HFFc6 (cell line): ENCODE results near the gene SNAPC3. TPM values are rescaled to one million over a fixed set of nuclear protein-coding genes. Genes with fewer than 3 reads are reported as not detected.
"Not testable (repeated sequence)": the region's sequence is repeated elsewhere in the genome, so short reads cannot be mapped to it uniquely, and the experiment has no call there.

Experiments
- DNase-seq: peaks from one replicate; pipeline ENCODE4 v3.0.0-alpha.2; 2018
- H3K27ac Mint-ChIP-seq: 2 replicates; pipeline ENCODE4 v1.8.0; 2020; ENCODE audit warnings: mild to moderate bottlenecking, mixed read lengths
- H3K27me3 Mint-ChIP-seq: 2 replicates; pipeline ENCODE4 v1.8.0; 2021; ENCODE audit warnings: mild to moderate bottlenecking, moderate library complexity, mixed read lengths; ENCODE audit not compliant: insufficient read depth
- H3K36me3 Mint-ChIP-seq: 2 replicates; pipeline ENCODE4 v1.8.0; 2021; ENCODE audit warnings: low read depth, mixed read lengths
- H3K4me1 Mint-ChIP-seq: 2 replicates; pipeline ENCODE4 v1.8.0; 2020; ENCODE audit warnings: low read depth, mixed read lengths
- H3K4me3 Mint-ChIP-seq: 2 replicates; pipeline ENCODE4 v1.8.0; 2020; ENCODE audit warnings: mild to moderate bottlenecking, moderate library complexity, mixed read lengths
- H3K9me3 Mint-ChIP-seq: 2 replicates; pipeline ENCODE4 v1.8.0; 2020; ENCODE audit warnings: mild to moderate bottlenecking, mixed read lengths
- CTCF ChIP-seq: fragments of 200-600 bp; sonication (generic); IDR thresholded peaks from 2 replicates; pipeline ENCODE4 v1.5.0; 2021; ENCODE audit warnings: antibody characterized with exemption, mild to moderate bottlenecking
- total RNA-seq, 6 experiments: library from RNA; stranded (reverse); fragmentation: NEBNext Ultra II Directional; extraction: Animal tissue kit (Norgen Biotek cat#: 25700); gene quantifications; 2 replicates in 1 of 6; 3 replicates in 5 of 6; pipeline ENCODE4 v1.2.3, GENCODE V29; 2021

Gene SNAPC3
- total RNA-seq, 6 experiments from 2014 or later, result 35.9 to 41.5 (median 40.8) TPM

GRCh38 chr9:15433661-15434060 lies 11.0 kb downstream of the SNAPC3 start:
- no peak for TF ChIP-seq CTCF
- Mint-ChIP-seq H3K4me1 (peaks cover 13% of the 10 kb centered on the region; the same call in 1 of the 2 replicates), H3K4me3 (no peak overlapping the region), H3K9me3 (no peaks in the 10 kb centered on the region), H3K36me3 (peaks cover 33% of the 10 kb centered on the region), H3K27me3 (no peaks in the 10 kb centered on the region), H3K27ac (no peak overlapping the region)
- DNase-seq, result no peak

GRCh38 chr9:15438891-15439290 lies 16.2 kb downstream of the SNAPC3 start:
- H3K4me1 Mint-ChIP-seq, result no peaks in the 10 kb centered on the region
- H3K27ac Mint-ChIP-seq, result no peak overlapping the region
- no peaks in the 10 kb centered on the region; the same call in 1 of the 2 replicates for H3K27me3 Mint-ChIP-seq
- TF ChIP-seq CTCF, result no peak
- peaks cover 30% of the 10 kb centered on the region for H3K36me3 Mint-ChIP-seq
- no peaks in the 10 kb centered on the region for H3K9me3 Mint-ChIP-seq
- DNase-seq, result no peak
- H3K4me3 Mint-ChIP-seq, result no peak overlapping the region

- H3K9me3 Mint-ChIP-seq, H3K27ac Mint-ChIP-seq, DNase-seq, H3K4me1 Mint-ChIP-seq, H3K27me3 Mint-ChIP-seq, H3K4me3 Mint-ChIP-seq: not testable (repeated sequence)
- H3K36me3 Mint-ChIP-seq, result peaks cover 25% of the 10 kb centered on the region
Observed at GRCh38 chr9:15441841-15442240, 19.2 kb downstream of the SNAPC3 start.

GRCh38 chr9:15442264-15442663 lies 19.6 kb downstream of the SNAPC3 start:
- H3K9me3 Mint-ChIP-seq, H3K4me3 Mint-ChIP-seq, H3K27ac Mint-ChIP-seq, H3K27me3 Mint-ChIP-seq, DNase-seq, H3K4me1 Mint-ChIP-seq: not testable (repeated sequence)
- H3K36me3 Mint-ChIP-seq, result peaks cover 27% of the 10 kb centered on the region

GRCh38 chr9:15444141-15444540 lies 21.5 kb downstream of the SNAPC3 start:
- Mint-ChIP-seq H3K4me1 (no peaks in the 10 kb centered on the region), H3K9me3 (no peaks in the 10 kb centered on the region), H3K36me3 (peaks cover 39% of the 10 kb centered on the region), H3K27ac (no peak overlapping the region), H3K27me3 (no peaks in the 10 kb centered on the region; the same call in 1 of the 2 replicates), H3K4me3 (no peak overlapping the region)
- TF ChIP-seq CTCF, result no peak
- no peak for DNase-seq

GRCh38 chr9:15453956-15454355 lies 31.3 kb downstream of the SNAPC3 start:
- no peak overlapping the region for H3K4me3 Mint-ChIP-seq
- no peak for DNase-seq
- no peaks in the 10 kb centered on the region for H3K4me1 Mint-ChIP-seq

More at GRCh38 chr9:15453956-15454355, 31.3 kb downstream of the SNAPC3 start:
- no peaks in the 10 kb centered on the region for H3K27me3 Mint-ChIP-seq
- no peak overlapping the region for H3K27ac Mint-ChIP-seq
- TF ChIP-seq CTCF, result no peak
- no peaks in the 10 kb centered on the region for H3K9me3 Mint-ChIP-seq
- H3K36me3 Mint-ChIP-seq, result peaks cover 21% of the 10 kb centered on the region
